BLaER1 treated with 17β-estradiol and CSF1 and Interleukin-3, amounts not matched to agents 10 nM and 100 nM (cell line): ENCODE measurements around the gene RHOBTB3.
A peak's percentile ranks its signal among the peaks of the same experiment; 100 is the strongest.
"Not testable (repeated sequence)": the region's sequence is repeated elsewhere in the genome, so short reads cannot be mapped to it uniquely, and the experiment has no call there.

Experiments used
- H3K27ac ChIP-seq, 11 experiments: shearing (Covaris generic); formaldehyde crosslinking; 2 replicates each; pipeline ENCODE4 v1.8.1; 2022
- H3K27me3 ChIP-seq, 11 experiments: shearing (Covaris generic); formaldehyde crosslinking; 2 replicates each; pipeline ENCODE4 v1.8.1; 2022
- H3K36me3 ChIP-seq, 11 experiments: shearing (Covaris generic); formaldehyde crosslinking; 2 replicates each; pipeline ENCODE4 v1.8.1; 2022
- H3K4me1 ChIP-seq, 10 experiments: shearing (Covaris generic); formaldehyde crosslinking; 2 replicates each; pipeline ENCODE4 v1.8.1; 2022
- H3K4me2 ChIP-seq, 11 experiments: shearing (Covaris generic); formaldehyde crosslinking; 2 replicates each; pipeline ENCODE4 v1.8.1; 2022
- H3K4me3 ChIP-seq, 10 experiments: shearing (Covaris generic); formaldehyde crosslinking; 2 replicates each; pipeline ENCODE4 v1.8.1; 2022
- H3K9ac ChIP-seq, 11 experiments: shearing (Covaris generic); formaldehyde crosslinking; 2 replicates each; pipeline ENCODE4 v1.8.1; 2022
- H3K9me3 ChIP-seq, 11 experiments: shearing (Covaris generic); formaldehyde crosslinking; replicated peaks in 1 of 11; 2 replicates each; pipeline ENCODE4 v1.8.1; 2022
- H4K20me1 ChIP-seq, 11 experiments: shearing (Covaris generic); formaldehyde crosslinking; 2 replicates each; pipeline ENCODE4 v1.8.1; 2022
- Cebpa-rat ChIP-seq, 11 experiments: shearing (Covaris generic); IDR thresholded peaks; 2 replicates each; pipeline ENCODE4 v1.8.1; 2022

RHOBTB3 gene

DNA sequence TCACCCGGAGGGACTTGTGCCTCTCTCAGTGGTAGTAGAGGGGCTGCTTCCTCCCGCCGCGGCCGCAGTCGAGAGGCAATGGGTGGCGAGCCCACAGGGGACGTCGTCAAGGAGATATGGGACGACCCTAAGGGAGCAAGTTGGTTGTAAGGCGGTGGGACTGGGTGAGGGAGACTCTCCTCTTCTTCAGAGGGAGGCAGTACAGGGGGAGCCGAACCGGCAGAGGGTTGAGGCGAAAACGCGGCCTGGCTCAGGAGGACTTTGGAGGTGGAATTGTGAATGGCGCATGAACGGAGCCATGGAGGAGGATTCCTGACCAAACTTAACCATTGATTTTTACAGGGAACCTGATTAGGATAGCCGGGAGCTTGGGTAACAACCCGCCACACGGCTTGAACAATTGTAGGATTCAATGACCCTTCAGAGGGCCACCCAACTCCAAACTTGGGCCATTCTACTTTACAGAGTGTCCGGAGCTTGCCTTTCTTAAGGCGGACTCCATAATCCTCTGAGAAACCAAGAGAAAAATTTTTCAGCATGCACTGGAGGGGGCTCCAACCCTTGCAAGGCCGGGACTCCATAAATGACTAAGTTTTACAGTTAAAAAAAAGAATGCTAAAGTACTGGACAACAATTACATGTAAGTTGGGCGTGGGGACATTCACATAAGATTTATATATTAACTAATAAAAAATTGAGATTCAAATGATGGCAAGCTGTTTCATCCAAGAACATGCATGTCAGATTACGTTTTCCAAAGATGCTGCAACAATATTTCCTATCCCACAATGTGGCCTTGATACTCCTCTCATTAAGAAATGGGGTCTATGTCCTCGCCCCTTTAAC is 19.4 kb upstream of the RHOBTB3 start:
- peaks cover 0 to 10% (median 3%) of the 10 kb centered on the region in 11 experiments; a peak in 4 of 22 replicates for H3K36me3 ChIP-seq
- no peak for TF ChIP-seq Cebpa-rat (IDR thresholded peaks at IDR 0.05)
- H3K9me3 ChIP-seq = peaks cover 0 to 15% (median 4%) of the 10 kb centered on the region in 11 experiments; a peak in 10 of 22 replicates
- no peaks in the 10 kb centered on the region for H3K27me3 ChIP-seq
- H3K4me1 ChIP-seq = peaks cover 0 to 26% (median 7%) of the 10 kb centered on the region in 10 experiments; a peak in 13 of 20 replicates
- no peak overlapping the region for H3K9ac ChIP-seq
- H3K27ac ChIP-seq = no peak overlapping the region
- no peak overlapping the region for H3K4me3 ChIP-seq
- no peak overlapping the region for H3K4me2 ChIP-seq
- no peaks in the 10 kb centered on the region for H4K20me1 ChIP-seq

DNA sequence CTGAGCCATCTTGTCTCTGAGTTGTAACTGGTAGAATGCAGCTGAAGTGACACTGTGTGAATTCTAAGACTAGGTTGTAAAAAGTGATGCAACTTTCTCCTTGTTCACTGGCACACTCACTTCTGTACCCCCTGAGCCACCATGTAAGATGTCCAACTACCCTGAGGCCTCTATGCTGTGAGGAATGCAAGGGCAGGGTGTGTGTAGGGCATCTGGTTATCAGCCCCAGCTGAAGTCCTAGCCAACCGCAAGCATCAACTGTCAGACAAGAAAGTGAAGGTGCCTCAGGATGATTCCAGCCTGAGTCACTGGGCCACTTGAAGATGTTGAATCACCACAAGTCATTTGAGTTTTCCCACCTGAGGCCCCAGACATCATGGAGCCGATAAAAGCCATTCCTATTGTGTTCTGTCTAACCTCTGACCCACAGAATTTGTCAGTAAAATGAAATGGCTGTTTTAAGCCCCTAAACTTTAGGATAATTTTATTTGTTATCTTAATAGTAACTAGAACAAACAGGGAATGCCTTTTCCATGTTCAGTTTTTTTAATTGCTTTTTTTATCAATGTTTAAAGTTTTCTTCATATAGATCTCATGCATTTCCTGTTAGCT is 18.7 kb upstream of the RHOBTB3 start:
- no peak overlapping the region for H3K27ac ChIP-seq

DNA sequence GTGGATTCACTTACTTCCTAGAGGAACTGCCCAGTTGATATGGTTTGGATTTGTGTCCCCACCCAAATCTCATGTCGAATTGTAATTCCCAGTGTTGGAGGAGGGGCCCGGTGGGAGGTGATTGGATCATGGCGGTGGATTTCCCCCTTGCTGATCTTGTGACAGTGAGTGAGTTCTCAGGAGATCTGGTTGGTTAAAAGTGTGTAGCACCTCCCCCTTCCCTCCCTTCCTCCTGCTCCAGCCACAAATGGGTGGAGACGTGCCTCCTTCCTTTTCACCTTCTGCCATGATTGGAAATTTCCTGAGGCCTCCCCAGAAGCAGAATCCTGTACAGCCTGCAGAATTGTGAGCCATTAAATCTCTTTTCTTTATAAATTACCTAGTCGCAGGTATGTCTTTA is 17.9 kb upstream of the RHOBTB3 start:
- not testable (repeated sequence) for H3K27ac ChIP-seq, H3K4me3 ChIP-seq, H3K4me2 ChIP-seq, H3K9ac ChIP-seq, H3K27me3 ChIP-seq, H4K20me1 ChIP-seq
- Histone ChIP-seq H3K36me3 (peaks cover 0 to 12% (median 6%) of the 10 kb centered on the region in 11 experiments; a peak in 4 of 22 replicates), H3K4me1 (peaks cover 5 to 41% (median 18%) of the 10 kb centered on the region in 10 experiments), H3K9me3 (peaks cover 0 to 15% (median 4%) of the 10 kb centered on the region in 11 experiments; a peak in 10 of 22 replicates)

More for the DNA sequence above, 18.7 kb upstream of the RHOBTB3 start:
- Histone ChIP-seq H3K9me3 (peaks cover 0 to 15% (median 4%) of the 10 kb centered on the region in 11 experiments; a peak in 10 of 22 replicates), H3K4me3 (no peak overlapping the region), H4K20me1 (no peaks in the 10 kb centered on the region), H3K4me2 (no peak overlapping the region), H3K27me3 (no peaks in the 10 kb centered on the region), H3K9ac (no peak overlapping the region), H3K36me3 (peaks cover 0 to 12% (median 6%) of the 10 kb centered on the region in 11 experiments; a peak in 4 of 22 replicates), H3K4me1 (peaks cover 1 to 33% (median 11%) of the 10 kb centered on the region in 10 experiments; a peak in 17 of 20 replicates)
- TF ChIP-seq Cebpa-rat (IDR thresholded peaks at IDR 0.05) = no peak

DNA sequence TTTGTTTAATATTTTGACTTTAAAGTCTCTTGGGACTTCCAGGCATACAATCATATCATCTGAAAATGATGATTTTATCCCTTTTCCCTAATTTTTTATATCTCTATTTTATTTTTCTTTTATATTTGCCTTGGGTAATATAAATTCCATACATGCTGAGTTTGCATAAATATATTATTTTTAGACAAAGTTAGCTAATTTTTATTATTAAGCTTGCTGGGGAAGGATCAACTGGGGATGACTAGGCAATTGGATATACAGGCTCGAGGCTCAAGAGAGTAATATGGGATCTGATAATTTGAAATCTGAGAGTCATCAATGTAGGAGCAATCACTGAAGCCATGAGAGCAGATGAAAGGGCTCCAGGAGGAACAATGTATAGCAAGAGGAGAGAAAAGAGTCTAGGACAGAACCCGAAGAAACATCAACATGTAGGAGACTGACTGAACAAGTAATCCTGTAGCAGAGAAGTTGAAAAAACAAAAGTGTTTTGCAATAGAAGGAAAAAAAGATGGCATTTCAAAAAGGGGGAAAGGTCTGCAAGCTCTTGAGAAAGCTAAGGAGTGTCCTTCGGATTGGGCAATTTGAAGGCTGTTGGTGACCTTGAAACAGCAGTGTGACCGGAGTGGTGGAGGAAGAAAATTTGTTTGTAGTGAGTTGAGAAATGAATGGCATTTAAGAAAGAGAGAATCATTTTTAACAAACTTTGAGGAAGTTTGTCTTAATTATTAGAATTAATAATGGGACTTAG is 17.0 kb upstream of the RHOBTB3 start:
- H3K27ac ChIP-seq = no peak overlapping the region
- H3K4me1 ChIP-seq = peaks cover 14 to 50% (median 27%) of the 10 kb centered on the region in 10 experiments
- H3K4me3 ChIP-seq = no peak overlapping the region
- no peak for TF ChIP-seq Cebpa-rat (IDR thresholded peaks at IDR 0.05)
- peaks cover 0 to 15% (median 4%) of the 10 kb centered on the region in 11 experiments; a peak in 10 of 22 replicates for H3K9me3 ChIP-seq
- H4K20me1 ChIP-seq = no peaks in the 10 kb centered on the region
- H3K9ac ChIP-seq = no peak overlapping the region
- H3K4me2 ChIP-seq = peak overlapping the region in 3 of 11 experiments; percentile 8 to 48 (median 23); a peak in 3 of 22 replicates
- no peaks in the 10 kb centered on the region for H3K27me3 ChIP-seq
- H3K36me3 ChIP-seq = peaks cover 0 to 12% (median 6%) of the 10 kb centered on the region in 11 experiments; a peak in 4 of 22 replicates

DNA sequence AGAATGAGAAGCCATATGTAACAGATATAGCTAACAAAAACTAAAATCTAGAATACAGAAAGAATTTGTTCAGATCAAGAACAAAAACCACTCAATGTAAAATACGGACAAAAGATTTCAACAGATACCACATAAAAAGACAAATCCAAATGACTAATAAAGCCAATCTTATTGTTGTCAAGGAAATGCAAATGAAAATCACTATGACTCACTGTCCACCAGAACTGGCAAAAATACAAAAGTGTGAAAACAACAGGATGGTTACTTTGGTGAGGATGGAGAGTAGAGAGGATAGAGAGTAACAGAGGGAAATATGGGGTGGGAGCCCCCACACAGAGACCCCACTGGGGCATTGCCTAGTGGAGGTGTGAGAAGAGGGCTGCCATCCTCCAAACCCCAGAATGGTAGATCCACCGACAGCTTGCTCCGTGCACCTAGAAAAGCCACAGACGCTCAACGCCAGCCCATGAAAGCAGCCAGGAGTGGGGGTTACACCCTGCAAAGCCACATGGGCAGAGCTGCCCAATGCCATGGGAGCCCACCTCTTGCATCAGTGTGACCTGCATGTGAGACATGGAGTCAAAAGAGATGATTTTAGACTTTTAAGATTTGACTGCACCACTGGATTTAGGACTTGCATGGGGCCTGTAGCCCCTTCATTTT is 15.2 kb upstream of the RHOBTB3 start:
- TF ChIP-seq Cebpa-rat (IDR thresholded peaks at IDR 0.05) = no peak
- Histone ChIP-seq H3K9ac (peak overlapping the region in 1 of 11 experiments; percentile 13; a peak in 1 of 22 replicates), H3K27ac (peak overlapping the region in 2 of 11 experiments; percentile 54 to 81; a peak in 4 of 22 replicates), H4K20me1 (no peaks in the 10 kb centered on the region), H3K4me2 (peak overlapping the region in 8 of 11 experiments; percentile 26 to 91 (median 63); a peak in 14 of 22 replicates), H3K27me3 (no peaks in the 10 kb centered on the region), H3K9me3 (peaks cover 0 to 15% (median 4%) of the 10 kb centered on the region in 11 experiments; a peak in 10 of 22 replicates), H3K4me3 (no peak overlapping the region), H3K36me3 (peaks cover 0 to 12% (median 5%) of the 10 kb centered on the region in 11 experiments; a peak in 4 of 22 replicates), H3K4me1 (peaks cover 15 to 68% (median 30%) of the 10 kb centered on the region in 10 experiments)

DNA sequence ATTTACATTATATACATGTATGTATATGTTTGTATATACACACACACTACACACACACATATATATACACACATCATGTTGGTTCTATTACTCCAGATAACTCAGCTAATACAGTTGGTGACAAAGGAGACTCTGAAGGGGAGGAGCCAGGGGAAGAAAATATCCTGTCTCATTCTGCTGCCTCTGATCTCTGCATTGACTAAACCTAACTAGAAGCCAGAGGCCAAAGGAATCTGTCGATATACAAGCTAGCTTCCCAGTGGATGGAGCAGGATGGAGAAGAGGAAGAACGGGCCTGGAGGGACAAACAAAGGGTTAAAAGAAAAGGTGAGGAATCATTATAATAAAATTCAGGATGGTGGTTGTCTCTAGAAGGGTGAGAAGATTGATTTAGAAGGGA is 13.7 kb upstream of the RHOBTB3 start:
- H3K9me3 ChIP-seq = peaks cover 0 to 8% (median 0%) of the 10 kb centered on the region in 11 experiments; a peak in 4 of 22 replicates
- peak overlapping the region in 3 of 11 experiments; percentile 27 to 81 (median 77); a peak in 5 of 22 replicates for H3K27ac ChIP-seq
- H3K4me3 ChIP-seq = no peak overlapping the region
- peaks cover 0 to 11% (median 0%) of the 10 kb centered on the region in 11 experiments; a peak in 4 of 22 replicates for H3K36me3 ChIP-seq
- no peaks in the 10 kb centered on the region for H4K20me1 ChIP-seq
- no peaks in the 10 kb centered on the region for H3K27me3 ChIP-seq
- H3K9ac ChIP-seq = no peak overlapping the region; a peak in 2 of 22 replicates
- peak overlapping the region in 10 of 11 experiments; percentile 9 to 91 (median 78); a peak in 14 of 22 replicates for H3K4me2 ChIP-seq
- TF ChIP-seq Cebpa-rat (IDR thresholded peaks at IDR 0.05) = no peak
- peaks cover 15 to 83% (median 30%) of the 10 kb centered on the region in 10 experiments for H3K4me1 ChIP-seq

DNA sequence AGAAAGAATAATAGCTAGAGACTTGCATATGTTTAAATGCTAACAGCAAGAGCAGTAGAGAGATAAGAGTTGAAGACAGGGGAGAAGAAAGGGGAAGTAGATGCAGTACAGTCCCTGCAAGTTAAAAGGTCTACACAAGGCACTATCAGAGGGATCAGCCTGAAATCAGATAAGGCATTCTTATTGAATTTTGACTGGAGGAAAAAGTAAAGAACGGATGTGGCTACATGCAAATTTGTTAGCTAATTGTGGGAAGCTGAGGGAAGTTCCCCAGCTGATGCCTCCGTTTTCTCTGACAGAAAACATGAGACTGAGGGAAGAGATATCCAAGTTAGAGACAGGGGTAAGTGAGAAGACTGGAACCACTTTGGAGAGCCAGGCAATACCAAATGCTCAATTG is 12.9 kb upstream of the RHOBTB3 start:
- H3K4me2 ChIP-seq = peak overlapping the region; percentile 69 to 91 (median 77)
- H3K9ac ChIP-seq = peak overlapping the region in 4 of 11 experiments; percentile 17 to 61 (median 40); a peak in 5 of 22 replicates
- peak overlapping the region in 9 of 11 experiments; percentile 42 to 81 (median 52); a peak in 15 of 22 replicates for H3K27ac ChIP-seq

More for the DNA sequence above, 12.9 kb upstream of the RHOBTB3 start:
- TF ChIP-seq Cebpa-rat (IDR thresholded peaks at IDR 0.05) = no peak
- peaks cover 15 to 91% (median 30%) of the 10 kb centered on the region in 10 experiments for H3K4me1 ChIP-seq
- H4K20me1 ChIP-seq = no peaks in the 10 kb centered on the region
- peak overlapping the region in 2 of 10 experiments; percentile 18 to 20; a peak in 1 of 20 replicates for H3K4me3 ChIP-seq
- peaks cover 0 to 3% (median 0%) of the 10 kb centered on the region in 11 experiments; a peak in 4 of 22 replicates for H3K9me3 ChIP-seq
- peaks cover 0 to 11% (median 0%) of the 10 kb centered on the region in 11 experiments; a peak in 4 of 22 replicates for H3K36me3 ChIP-seq
- no peaks in the 10 kb centered on the region for H3K27me3 ChIP-seq
